SK-N-MC (cell line): Measurements from ENCODE around the gene CNOT6.
A peak's percentile ranks its signal among the peaks of the same experiment; 100 is the strongest.
"Not testable (repeated sequence)": the region's sequence is repeated elsewhere in the genome, so short reads cannot be mapped to it uniquely, and the experiment has no call there.

Experiments used
- DNase-seq: peaks from one replicate; pipeline ENCODE4 v3.0.0-alpha.2; 2011; ENCODE audit warnings: low read depth, low spot score
- H3K27ac ChIP-seq: fragments of 200-600 bp; sonication (generic); 2 replicates; pipeline ENCODE4 v1.5.1; 2016; ENCODE audit warnings: mixed run types
- H3K36me3 ChIP-seq: fragments of 200-600 bp; sonication (generic); 2 replicates; pipeline ENCODE4 v1.6.1; 2017; ENCODE audit warnings: antibody characterized with exemption, low read length, mixed read lengths; ENCODE audit not compliant: insufficient read depth
- H3K4me3 ChIP-seq: fragments of 200-600 bp; sonication (generic); 2 replicates; pipeline ENCODE4 v1.5.1; 2016
- H3K9ac ChIP-seq: fragments of 200-600 bp; sonication (generic); 2 replicates; pipeline ENCODE4 v1.8.0; 2017; ENCODE audit warnings: mixed run types, mixed read lengths; ENCODE audit not compliant: insufficient read length
- H3K9me3 ChIP-seq: fragments of 200-600 bp; sonication (generic); 2 replicates; pipeline ENCODE4 v1.6.1; 2017; ENCODE audit warnings: low read depth, mild to moderate bottlenecking, antibody characterized with exemption, low read length, moderate library complexity, mixed read lengths
- EZH2 ChIP-seq: fragments of 200-600 bp; sonication (generic); IDR thresholded peaks from one replicate; pipeline ENCODE4 v1.6.1; 2017; ENCODE audit warnings: antibody characterized with exemption
- FOXP2 ChIP-seq: optimal IDR thresholded peaks from 2 replicates; pipeline ENCODE3; 2011; ENCODE audit warnings: mild to moderate bottlenecking, moderate library complexity; ENCODE audit not compliant: insufficient read depth; ENCODE audit errors: extremely low read length, control extremely low read depth
- POLR2AphosphoS5 ChIP-seq: IDR thresholded peaks from 2 replicates; pipeline ENCODE4 v1.6.1; 2012; ENCODE audit warnings: mild to moderate bottlenecking, low read depth, low read length, borderline replicate concordance

CNOT6 gene

DNA sequence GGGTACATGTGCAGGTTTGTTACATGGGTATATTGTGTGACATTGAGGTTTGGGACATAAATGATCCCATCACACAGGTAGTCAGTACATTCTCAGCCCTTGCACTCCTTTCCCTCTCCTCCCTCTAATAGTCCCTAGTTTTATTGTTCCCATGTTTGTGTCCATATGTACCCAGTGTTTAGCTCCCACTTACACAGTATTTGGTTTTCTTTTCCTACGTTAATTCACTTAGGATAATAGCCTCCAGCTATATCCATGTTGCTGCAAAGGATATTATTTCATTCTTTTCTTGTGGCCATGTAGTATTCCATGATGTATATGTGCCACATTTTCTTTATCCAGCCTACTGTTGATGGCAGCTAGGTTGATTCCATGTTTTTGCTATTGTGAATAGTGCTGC, 27.4 kb downstream of the CNOT6 start:
- peaks cover 38% of the 10 kb centered on the region for H3K36me3 ChIP-seq
- H3K4me3 ChIP-seq = no peak overlapping the region
- no peak for DNase-seq
- no peaks in the 10 kb centered on the region for H3K9me3 ChIP-seq
- peak overlapping the region; percentile 50; the same call in 1 of the 2 replicates for H3K27ac ChIP-seq
- TF ChIP-seq POLR2AphosphoS5 = no peak
- no peak for TF ChIP-seq FOXP2
- no peak for TF ChIP-seq EZH2
- H3K9ac ChIP-seq = no peak overlapping the region

DNA sequence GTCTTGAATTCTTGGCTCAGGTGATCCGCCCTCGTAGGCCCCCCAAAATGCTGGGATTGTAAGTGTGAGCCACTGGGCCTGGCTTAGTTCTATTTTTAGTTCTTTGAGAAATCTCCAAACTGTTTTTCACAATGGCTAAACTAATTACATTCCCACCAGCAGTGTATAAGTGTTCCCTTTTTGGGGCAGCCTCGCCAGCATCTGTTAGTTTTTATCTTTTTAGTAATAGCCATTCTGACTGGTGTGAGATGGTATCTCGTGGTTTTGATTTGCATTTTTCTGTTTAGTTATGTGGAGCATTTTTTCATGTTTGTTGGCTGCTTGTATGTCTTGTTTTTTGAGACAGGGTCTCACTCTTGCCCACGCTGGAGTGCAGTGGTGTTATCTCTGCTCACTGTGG, 28.2 kb downstream of the CNOT6 start:
- Histone ChIP-seq H3K9me3 (no peaks in the 10 kb centered on the region), H3K4me3 (no peak overlapping the region), H3K9ac (no peak overlapping the region), H3K27ac (no peak overlapping the region), H3K36me3 (peaks cover 32% of the 10 kb centered on the region)
- DNase-seq = no peak
- TF ChIP-seq POLR2AphosphoS5 = no peak
- TF ChIP-seq FOXP2 = no peak
- TF ChIP-seq EZH2 = no peak

DNA sequence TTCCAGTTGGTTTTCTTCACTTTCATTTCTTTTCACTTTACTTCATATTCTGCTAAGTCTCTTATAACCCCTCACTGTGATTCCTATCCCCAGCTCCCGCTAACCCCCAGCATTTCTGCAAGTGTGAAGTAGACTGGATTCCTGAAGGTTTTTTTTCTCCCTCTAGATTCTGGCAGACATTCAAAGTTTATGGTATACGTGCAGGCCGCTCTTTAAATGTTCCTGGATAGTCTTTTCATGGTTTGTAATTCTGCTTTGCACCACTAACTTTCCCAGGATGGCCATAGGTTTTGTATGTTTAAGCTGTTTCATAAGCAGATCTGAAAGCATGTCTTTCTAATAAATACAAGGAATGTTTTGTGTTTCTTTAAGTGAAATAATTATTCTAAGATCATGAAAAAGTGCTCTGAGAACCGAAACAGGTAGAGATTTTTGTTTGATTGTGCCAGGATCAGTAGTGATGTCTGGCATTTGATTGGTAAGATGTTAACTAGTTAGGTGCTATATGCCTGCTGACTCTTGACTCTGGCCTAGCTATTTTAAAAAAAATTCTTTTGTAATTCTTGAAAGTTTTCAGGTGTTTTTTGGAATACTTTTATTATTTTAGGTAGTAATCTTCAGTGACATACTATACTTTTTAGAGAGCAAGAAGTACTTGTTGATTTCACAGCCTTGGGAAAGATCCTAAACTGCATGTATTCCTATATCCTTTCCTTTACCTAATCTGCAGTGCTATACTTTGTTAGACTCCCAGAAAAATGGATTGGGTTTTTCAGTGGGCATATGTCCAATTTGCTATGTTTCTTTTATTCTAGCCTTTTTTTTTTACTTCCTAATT, 29.7 kb downstream of the CNOT6 start:
- DNase-seq = peak; percentile 3
- Histone ChIP-seq H3K27ac (peak overlapping the region; percentile 43; the same call in 1 of the 2 replicates), H3K36me3 (peaks cover 32% of the 10 kb centered on the region), H3K4me3 (no peak overlapping the region), H3K9me3 (no peaks in the 10 kb centered on the region), H3K9ac (no peak overlapping the region)
- TF ChIP-seq EZH2 (no peak), FOXP2 (no peak), POLR2AphosphoS5 (no peak)

DNA sequence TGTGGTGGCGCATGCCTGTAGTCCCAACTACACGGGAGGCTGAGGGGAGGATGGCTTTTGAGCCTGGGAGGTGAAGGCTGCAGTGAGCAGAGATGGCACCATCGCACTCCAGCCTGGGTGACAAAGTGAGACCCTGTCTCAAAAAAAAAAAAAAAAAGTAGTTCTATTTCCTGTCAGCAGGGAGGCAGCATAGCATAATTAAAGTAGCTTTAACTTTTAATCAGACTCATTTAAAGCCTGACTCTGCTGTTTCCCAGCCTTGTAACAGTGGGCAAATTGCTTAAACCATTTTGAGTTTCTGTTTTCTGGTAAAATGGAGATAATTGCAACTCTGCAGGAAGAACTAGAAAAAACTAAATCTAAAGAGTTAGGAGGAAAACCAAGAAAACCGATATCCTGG, 31.2 kb downstream of the CNOT6 start:
- Histone ChIP-seq H3K9me3 (no peaks in the 10 kb centered on the region), H3K4me3 (no peak overlapping the region), H3K9ac (no peak overlapping the region), H3K36me3 (peaks cover 35% of the 10 kb centered on the region), H3K27ac (no peak overlapping the region)
- DNase-seq = no peak
- no peak for TF ChIP-seq EZH2

DNA sequence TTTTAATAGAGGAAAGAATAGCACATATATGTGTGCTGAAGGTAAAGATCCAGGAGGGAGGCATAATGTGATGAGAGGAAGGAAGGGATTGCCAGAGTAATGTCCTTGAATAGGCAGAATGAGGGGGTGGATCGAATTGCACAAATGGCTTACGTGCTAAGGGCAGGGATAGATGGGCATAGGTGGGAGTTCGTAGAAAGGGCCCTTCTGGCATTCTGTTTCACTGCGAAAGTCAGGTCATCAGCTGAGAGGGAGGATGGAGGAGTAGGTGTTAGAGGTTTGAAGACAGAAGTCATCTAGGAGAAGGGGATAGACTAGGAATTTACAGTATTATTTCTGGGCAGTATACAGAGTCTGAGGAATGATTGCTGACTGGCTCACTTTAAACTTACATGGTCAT, 32.1 kb downstream of the CNOT6 start:
- Histone ChIP-seq H3K36me3 (peaks cover 30% of the 10 kb centered on the region), H3K9me3 (no peaks in the 10 kb centered on the region), H3K9ac (no peak overlapping the region), H3K4me3 (no peak overlapping the region), H3K27ac (no peak overlapping the region)
- no peak for DNase-seq
- no peak for TF ChIP-seq FOXP2

DNA sequence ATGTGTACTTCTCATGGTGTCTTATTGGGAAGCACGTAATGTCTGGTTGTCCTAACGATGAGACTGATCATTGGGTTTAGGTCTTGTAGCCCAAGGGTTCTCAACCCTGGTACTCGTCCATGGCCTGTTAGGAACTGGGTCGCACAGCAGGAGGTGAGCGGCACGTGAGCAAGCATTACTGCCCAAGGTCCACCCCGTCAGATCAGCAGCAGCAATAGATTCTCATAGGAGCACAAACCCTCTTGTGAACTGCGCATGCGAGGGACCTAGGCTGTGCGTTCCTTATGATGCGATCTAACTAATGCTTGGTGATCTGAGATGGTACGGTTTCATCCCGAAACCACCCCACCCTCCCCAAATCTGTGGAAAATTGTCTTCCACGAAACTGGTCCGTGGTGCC, 33.5 kb downstream of the CNOT6 start:
- no peaks in the 10 kb centered on the region for H3K9me3 ChIP-seq
- H3K4me3 ChIP-seq = no peak overlapping the region
- no peak overlapping the region for H3K9ac ChIP-seq
- DNase-seq = no peak
- H3K36me3 ChIP-seq = peaks cover 36% of the 10 kb centered on the region
- H3K27ac ChIP-seq = no peak overlapping the region
- no peak for TF ChIP-seq POLR2AphosphoS5
- no peak for TF ChIP-seq EZH2
- TF ChIP-seq FOXP2 = no peak

DNA sequence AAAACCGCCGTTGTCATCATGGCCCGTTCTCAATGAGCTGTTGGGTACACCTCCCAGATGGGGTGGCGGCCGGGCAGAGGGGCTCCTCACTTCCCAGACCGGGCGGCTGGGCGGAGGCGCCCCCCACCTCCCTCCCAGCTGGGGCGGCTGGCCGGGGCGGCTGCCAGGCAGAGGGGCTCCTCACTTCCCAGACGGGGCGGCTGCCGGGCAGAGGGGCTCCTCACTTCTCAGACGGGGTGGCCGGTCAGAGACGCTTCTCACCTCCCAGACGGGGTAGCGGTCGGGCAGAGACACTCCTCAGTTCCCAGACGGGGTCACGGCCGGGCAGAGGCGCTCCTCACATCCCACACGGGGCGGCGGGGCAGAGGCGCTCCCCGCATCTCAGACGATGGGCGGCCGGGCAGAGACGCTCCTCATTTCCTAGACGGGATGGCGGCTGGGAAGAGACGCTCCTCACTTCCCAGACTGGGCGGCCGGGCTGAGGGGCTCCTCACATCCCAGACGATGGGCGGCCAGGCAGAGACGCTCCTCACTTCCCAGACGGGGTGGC, 36.9 kb downstream of the CNOT6 start:
- H3K4me3 ChIP-seq, H3K9me3 ChIP-seq, H3K27ac ChIP-seq, DNase-seq, H3K9ac ChIP-seq: not testable (repeated sequence)
- peaks cover 54% of the 10 kb centered on the region for H3K36me3 ChIP-seq

DNA sequence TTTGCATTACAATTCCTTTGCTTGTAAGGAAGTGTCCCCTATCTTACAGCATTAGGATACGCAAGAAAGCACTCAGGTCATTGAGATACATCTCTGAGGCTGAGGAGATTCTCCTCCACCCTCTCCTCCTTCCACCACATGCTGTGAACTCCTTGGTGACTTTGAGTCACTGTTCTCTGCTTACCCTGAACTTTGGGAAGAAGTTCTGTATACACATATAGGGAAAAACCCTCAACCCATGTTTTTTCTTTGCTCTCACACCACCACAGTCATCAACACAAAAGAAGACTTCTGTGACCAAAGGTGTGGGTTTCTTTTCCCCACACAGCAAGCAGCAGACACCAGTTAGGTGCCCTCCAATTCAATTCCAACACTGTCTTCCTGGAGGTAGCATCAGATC, 38.1 kb downstream of the CNOT6 start:
- Histone ChIP-seq H3K36me3 (peaks cover 62% of the 10 kb centered on the region), H3K9me3 (no peaks in the 10 kb centered on the region), H3K4me3 (no peak overlapping the region), H3K9ac (no peak overlapping the region), H3K27ac (no peak overlapping the region)
- no peak for DNase-seq
- no peak for TF ChIP-seq EZH2
- TF ChIP-seq FOXP2 = no peak
- TF ChIP-seq POLR2AphosphoS5 = no peak

DNA sequence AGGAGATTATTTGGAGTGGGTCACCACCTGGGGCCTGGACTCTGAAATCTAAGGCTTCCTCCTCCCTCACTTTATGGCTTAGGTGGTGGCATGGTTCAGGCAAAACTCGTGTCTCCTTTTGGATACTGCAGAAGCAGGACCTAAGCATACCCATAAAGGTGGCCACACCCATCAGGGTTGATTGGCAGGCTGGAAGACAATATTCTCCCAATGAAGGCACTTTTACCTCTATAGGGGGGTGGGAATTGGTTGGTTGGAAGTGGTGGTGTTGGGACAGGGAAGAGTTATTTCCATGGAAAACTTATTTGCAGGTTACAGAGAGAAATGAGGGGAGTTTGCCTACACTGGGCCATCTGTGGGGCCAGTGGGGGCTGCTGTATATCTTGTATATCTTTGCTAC, 39.7 kb downstream of the CNOT6 start:
- peaks cover 55% of the 10 kb centered on the region for H3K36me3 ChIP-seq
- no peak overlapping the region for H3K4me3 ChIP-seq

More for the DNA sequence above, 39.7 kb downstream of the CNOT6 start:
- TF ChIP-seq EZH2 (no peak), POLR2AphosphoS5 (no peak), FOXP2 (no peak)
- H3K9me3 ChIP-seq = no peaks in the 10 kb centered on the region
- no peak overlapping the region for H3K9ac ChIP-seq
- no peak overlapping the region for H3K27ac ChIP-seq
- no peak for DNase-seq
